HG02870 (cell line): Measurements from ENCODE around the gene MLPH.

Experiments
- ATAC-seq: cut with Tn5 transposase; IDR thresholded peaks from one replicate; pipeline ENCODE4 v1.9.1; 2021; ENCODE audit warnings: mild to moderate bottlenecking, moderate library complexity; ENCODE audit not compliant: unreplicated experiment

MLPH gene

GRCh38 chr2:237486819-237487448 lies at the start of gene MLPH:
TSS of gene MLPH (plus strand) at chr2:237487251. CDS start at chr2:237493427, 6,176 bp downstream.
- ATAC-seq, result no peak

DNA sequence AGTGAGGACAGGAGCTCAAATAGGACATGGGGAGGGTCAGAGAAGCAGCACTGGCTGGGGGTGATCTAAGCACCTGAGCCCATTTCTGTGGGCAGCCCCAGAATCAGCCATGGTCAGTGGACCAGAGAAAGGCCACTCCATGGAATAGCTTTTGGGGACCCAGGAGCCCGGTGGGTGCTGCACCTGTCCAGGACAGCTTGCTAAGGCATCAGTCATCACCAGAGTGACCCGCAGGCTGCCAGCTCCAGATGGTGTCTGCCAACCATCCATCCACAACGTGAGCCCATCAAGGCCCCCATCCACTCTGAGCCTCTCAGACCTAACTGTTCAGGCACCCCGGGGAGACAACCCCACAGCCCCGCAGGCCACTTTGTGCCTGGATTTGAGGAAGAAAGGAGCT lies 49.5 kb upstream of the MLPH start:
- no peak for ATAC-seq

DNA sequence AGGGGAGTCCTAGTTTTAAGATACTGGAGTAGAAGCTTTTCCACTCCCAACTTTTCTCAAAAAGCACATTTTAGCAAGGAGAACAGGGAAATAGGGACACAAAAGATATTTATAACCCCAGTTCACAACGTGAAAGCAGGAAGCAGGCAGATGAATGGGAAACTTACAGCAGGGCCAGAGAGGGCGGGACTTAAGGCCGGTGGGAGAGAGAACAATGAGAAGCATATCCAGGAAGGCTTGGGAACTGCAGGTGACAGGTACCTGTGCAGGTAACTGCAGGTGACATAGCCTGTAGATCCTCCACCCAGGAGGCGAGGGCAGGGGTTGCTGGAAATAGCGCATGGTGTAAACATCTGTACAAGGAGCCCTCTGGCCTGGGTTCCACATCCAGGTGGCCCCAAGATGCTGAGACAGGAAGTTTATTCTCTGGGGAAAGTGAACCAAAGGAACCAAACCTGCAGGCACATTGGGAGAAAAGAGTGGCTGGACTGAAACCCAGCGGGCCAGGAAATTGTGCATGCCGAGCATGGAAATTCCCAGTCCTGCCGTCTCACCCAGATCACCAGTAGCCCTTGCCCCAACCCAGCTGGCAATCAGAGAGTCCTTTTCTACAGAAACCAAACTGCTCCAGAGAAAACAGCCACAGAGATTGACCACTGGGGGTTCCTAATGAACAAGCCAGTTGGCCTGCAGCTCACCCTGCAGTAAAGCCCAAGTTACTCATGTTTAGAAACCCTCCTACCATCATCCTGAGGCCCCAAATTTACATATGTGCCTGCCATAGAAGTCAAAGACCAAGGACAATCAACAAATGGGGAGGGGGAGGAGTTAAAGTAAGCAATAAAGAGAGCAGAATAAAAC lies 48.7 kb upstream of the MLPH start:
- ATAC-seq, result no peak

DNA sequence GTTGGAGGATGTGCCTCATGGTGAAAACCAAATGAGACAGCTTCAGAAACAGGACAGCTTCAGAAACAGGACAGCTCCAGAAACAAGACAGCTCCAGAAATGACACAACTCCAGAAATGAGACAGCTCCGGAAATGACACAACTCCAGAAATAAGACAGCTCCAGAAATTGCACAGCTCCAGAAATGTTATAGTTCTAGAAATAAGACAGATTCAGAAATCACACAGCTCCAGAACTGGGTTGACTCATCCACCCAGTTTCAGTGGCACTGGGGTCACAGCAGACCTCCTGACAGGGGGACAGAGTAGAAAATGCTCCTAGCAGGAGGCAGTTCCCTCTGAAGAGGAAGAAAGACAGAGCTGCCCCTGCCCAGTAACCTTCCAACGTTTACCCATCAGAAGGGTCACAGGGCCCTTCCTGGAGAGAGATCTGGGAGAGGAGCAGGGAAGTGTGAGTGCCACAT lies 46.2 kb upstream of the MLPH start:
- peak; percentile 62 for ATAC-seq

- no peak for ATAC-seq
Measured at GRCh38 chr2:237441605-237442274, 45.3 kb upstream of the MLPH start.

GRCh38 chr2:237444071-237444470 lies 43.0 kb upstream of the MLPH start:
- ATAC-seq, result no peak

GRCh38 chr2:237445611-237446337 lies 41.3 kb upstream of the MLPH start:
- ATAC-seq, result no peak

DNA sequence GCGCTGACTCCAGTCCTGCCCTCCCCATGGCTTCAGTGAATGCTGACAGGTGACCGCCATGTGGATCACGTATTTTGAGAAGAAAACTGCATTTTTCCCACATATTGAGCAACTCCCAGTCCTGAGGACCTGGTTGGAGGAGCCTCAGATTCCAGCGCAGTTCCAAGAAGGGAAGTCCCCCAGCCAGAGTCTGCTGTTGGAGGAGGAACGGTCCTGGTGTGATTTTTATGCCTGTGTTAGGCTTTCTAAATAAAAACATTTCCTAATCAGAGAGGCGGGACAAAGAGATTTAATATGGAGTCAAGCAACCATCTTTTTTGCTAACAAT lies 40.7 kb upstream of the MLPH start:
- no peak for ATAC-seq

GRCh38 chr2:237447496-237447895 lies 39.6 kb upstream of the MLPH start:
- no peak for ATAC-seq

DNA sequence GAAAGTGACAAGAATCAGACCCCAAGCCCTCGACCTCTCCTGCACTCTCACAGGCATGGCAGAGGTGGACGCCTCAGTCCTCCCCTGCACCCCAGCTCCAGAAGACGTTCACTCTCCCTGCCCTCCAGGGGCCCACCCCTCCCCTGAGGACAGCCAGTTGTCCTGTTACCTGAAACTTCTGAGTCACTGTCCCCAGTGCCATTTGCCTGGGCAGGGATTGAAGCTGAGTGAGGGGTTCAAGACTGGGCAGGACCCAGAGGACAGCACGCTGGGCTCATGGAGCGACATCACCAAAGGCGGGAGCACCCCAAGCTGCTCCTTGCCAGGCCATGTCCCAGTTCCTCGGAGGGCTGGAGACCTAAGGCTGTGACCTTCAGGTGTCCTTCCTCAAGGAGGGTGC lies 38.9 kb upstream of the MLPH start:
- no peak for ATAC-seq

- no peak for ATAC-seq
Measured at GRCh38 chr2:237448626-237449025, 38.4 kb upstream of the MLPH start.

DNA sequence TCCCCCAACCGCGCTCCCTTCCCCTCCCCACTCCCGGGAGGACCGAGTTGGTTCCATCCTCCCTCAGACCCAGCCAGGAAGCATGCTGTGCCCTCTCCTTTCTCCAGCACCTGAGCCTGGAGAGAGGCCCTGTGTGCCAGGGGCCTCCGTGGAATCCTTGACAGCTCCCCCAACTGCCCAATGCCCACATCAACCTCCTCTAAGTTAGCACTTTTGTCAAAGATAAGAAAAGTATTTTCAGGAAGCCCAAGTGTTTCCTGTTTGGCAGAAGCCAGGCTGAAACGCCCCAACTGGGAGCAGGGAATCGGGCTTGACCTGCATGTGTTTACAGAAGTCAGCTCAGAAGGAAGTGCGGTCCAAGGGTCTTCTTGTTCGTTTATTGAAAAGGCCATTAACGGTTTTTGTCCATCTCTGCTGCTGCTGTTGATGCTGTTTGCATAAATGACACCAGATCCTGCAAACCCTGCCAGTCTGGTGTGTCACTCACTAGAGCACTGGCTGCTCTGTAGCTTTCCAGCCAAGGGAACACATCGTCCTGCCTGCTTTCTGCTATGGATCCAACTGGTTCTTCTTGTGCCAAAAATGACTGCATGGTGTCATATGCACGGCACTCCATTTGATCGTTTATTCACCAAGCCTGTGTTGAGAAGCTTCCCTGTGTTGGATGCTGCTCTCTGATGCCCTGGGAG lies 37.7 kb upstream of the MLPH start:
- ATAC-seq, result no peak

DNA sequence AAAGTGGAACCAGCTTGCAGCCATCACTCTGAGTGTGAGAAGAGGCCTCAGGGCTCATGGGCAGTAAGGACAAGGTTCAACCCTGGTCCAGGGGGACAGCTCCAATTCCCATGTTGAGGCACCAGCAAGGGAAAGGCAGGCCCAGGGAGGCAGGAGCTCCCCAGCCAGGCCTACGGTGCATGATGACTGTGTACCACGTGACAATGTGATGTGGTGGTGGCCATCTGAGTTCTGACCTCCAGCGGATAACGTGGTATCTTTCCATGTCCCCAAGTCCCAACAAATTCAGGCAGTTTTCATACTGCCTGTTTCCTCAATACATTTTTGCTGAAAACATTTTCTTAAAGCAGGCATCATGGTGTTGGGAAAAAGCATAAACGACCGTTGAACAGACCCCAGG lies 36.9 kb upstream of the MLPH start:
- no peak for ATAC-seq

DNA sequence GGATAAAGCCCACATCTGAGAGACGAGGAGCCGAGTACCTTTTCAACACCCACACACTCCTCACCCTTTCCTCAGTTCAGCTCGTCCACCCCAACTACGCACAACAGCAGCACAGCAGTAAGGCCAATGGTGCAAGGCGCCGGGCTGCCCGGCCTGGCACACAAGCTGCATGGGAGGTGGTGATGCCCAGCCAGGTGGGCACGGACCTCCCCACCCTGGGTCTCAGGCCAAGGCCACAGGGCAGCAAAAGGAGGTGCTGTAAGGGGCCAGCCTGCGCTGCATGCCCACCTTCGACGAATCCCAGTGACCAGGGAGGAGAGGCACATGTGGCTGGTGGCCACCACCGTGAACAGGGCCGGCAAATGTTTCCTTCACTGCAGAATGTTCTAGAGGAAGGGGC lies 36.5 kb upstream of the MLPH start:
- ATAC-seq, result no peak

- no peak for ATAC-seq
Measured at GRCh38 chr2:237451643-237452469, 35.2 kb upstream of the MLPH start.

GRCh38 chr2:237452861-237453260 lies 34.2 kb upstream of the MLPH start:
- ATAC-seq, result no peak

DNA sequence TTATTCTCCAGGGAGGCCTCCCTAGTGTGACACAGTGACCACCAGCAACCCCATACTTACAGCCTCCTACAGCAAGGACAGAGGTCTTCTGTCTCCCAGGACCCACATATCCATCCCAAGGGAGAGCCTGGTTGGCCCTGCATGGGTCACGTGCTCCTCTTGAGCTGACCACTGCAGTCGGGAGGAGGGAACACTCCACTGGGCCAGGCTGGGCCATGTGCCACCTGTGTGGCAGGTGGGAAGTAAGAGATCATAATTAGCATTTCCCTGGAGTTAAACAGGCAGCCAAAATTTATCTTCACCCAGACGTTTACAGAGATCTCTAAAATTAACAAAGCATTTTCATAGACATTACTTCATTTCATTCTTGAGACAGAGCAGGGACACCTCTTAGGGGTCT lies 33.4 kb upstream of the MLPH start:
- no peak for ATAC-seq

DNA sequence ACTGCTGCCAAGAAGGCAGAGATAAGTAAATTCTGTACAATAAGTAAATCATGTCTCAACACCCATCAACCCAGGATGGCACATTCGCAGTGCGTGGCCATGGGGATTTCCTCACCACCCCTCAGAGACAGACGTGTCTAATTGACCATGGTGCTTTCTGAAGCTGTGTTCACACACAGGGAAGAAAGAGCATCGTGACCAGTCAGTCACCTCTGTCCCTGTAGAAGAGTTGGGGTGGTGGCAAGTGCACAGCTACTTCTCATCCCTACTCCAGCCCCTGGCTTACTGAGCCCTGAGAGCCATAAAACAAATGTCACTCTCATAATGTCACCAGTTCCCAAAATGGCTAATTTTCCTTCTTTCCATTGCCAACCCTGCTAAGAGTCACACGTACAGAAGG lies 31.3 kb upstream of the MLPH start:
- no peak for ATAC-seq

DNA sequence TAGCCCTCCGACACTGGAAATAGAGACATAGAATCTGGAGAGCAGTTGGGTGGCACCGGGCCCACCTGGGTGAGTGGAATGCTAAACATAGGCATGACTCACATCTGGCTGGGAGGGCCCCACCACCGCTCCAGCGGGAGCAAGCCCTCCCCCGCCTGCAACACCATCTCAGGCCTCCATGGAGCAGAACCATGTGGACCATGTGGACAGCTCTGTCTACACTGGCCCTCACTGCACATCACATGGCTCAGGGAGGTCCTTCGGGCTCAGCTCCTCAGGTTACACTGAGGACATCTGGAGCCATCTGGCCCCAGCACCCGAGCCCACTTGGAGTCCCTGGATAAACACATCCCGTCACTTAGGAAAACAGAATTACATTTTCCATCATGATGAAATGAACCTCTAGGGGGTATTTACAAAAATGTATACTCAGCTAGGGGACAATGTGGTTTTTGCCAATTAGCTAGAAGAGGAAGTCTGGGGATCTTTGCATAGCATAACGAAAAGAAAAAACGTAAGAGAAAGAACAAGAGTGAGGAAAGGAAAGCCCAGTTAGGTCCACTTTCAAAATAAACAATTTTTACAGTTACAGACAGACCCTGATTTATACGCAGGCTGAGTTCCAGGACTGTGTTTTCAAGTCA lies 30.7 kb upstream of the MLPH start:
- no peak for ATAC-seq
